Lung (tissue), 12 donors: ENCODE results near the gene CDC42. TPM values are rescaled to one million over a fixed set of nuclear protein-coding genes. Genes with fewer than 3 reads are reported as not detected.
A peak's percentile ranks its signal among the peaks of the same experiment; 100 is the strongest.

Experiments used
- ATAC-seq: fragments of 200-7000 bp; cut with Tn5 transposase; one replicate; pipeline ENCODE4 v1.9.1; 2020; ENCODE audit warnings: moderate number of reproducible peaks; ENCODE audit not compliant: insufficient read depth, low FRiP score
- DNase-seq, 3 donors: peaks; one replicate each; pipeline ENCODE4 v3.0.0-alpha.2; 2013 to 2017
- H3K27ac ChIP-seq, 2 donors: one replicate each; pipeline ENCODE4 v1.5.1; 2013; ENCODE audit warnings: mild to moderate bottlenecking in 2 of 2, moderate library complexity in 2 of 2, control low read depth in 1 of 2, inconsistent platforms in 1 of 2, low read depth in 1 of 2, low read length in 1 of 2
- H3K27me3 ChIP-seq, 3 donors: one replicate each; pipeline ENCODE4 v1.5.1; 2013; ENCODE audit warnings: low read length in 2 of 3; ENCODE audit not compliant: control insufficient read depth in 3 of 3, insufficient read depth in 3 of 3
- H3K36me3 ChIP-seq, 4 donors: one replicate each; pipeline ENCODE4 v1.5.1; 2013; ENCODE audit warnings: low read length in 4 of 4, mild to moderate bottlenecking in 1 of 4, moderate library complexity in 1 of 4; ENCODE audit not compliant: control insufficient read depth in 4 of 4, insufficient read depth in 4 of 4
- H3K4me1 ChIP-seq, 5 donors: one replicate each; pipeline ENCODE4 v1.5.1; 2013; ENCODE audit warnings: low read length in 5 of 5, mild to moderate bottlenecking in 2 of 5, moderate library complexity in 1 of 5; ENCODE audit not compliant: control insufficient read depth in 5 of 5, insufficient read depth in 5 of 5
- H3K4me3 ChIP-seq: one replicate; pipeline ENCODE4 v1.5.1; 2013; ENCODE audit warnings: mild to moderate bottlenecking, control low read depth, moderate library complexity
- H3K9ac ChIP-seq, 2 donors: one replicate each; pipeline ENCODE4 v1.5.1; 2013; ENCODE audit warnings: low read length in 2 of 2, control low read depth in 1 of 2; ENCODE audit not compliant: insufficient read depth in 1 of 2
- H3K9me3 ChIP-seq, 4 donors: one replicate each; pipeline ENCODE4 v1.5.1; 2013; ENCODE audit warnings: low read length in 3 of 4, mild to moderate bottlenecking in 1 of 4, moderate library complexity in 1 of 4; ENCODE audit not compliant: control insufficient read depth in 4 of 4, insufficient read depth in 3 of 4
- WGBS, 2 donors: extraction: QIAGEN DNeasy Blood & Tissue Kit; methylation state at CpG; one replicate each; pipeline ENCODE4 v1.1.7; 2013; 5-methylcytosine and 5-hydroxymethylcytosine counted together
- polyA plus RNA-seq, 2 donors: library from polyadenylated mRNA; stranded (reverse); fragments of 200-250 nt; gene quantifications; one replicate each; pipeline ENCODE4 v1.2.1, GENCODE V29; 2013
- total RNA-seq, 2 donors: library from RNA; depleted of rRNA in 1 of 2; stranded (reverse); fragments of >200 nt in 1 of 2; gene quantifications; one replicate each; pipeline ENCODE4 v1.2.1, GENCODE V29; 2014 to 2021
- TF ChIP-seq, protein P1 (sequence below): IDR thresholded peaks from 2 replicates; pipeline ENCODE4 v1.5.1; 2012; ENCODE audit warnings: mild to moderate bottlenecking; ENCODE audit errors: control extremely low read depth, extremely low read depth
- donor health status: control.
- donor health status: control.
- donor health status: Bipolar disorder and iron deficiency.
- donor health status: healthy.
- donor health status: DM: yes; HTN: yes; CAD: no.

CDC42 gene
- total and polyA plus RNA-seq, 4 donors: 137 to 231 (median 219) TPM

DNA sequence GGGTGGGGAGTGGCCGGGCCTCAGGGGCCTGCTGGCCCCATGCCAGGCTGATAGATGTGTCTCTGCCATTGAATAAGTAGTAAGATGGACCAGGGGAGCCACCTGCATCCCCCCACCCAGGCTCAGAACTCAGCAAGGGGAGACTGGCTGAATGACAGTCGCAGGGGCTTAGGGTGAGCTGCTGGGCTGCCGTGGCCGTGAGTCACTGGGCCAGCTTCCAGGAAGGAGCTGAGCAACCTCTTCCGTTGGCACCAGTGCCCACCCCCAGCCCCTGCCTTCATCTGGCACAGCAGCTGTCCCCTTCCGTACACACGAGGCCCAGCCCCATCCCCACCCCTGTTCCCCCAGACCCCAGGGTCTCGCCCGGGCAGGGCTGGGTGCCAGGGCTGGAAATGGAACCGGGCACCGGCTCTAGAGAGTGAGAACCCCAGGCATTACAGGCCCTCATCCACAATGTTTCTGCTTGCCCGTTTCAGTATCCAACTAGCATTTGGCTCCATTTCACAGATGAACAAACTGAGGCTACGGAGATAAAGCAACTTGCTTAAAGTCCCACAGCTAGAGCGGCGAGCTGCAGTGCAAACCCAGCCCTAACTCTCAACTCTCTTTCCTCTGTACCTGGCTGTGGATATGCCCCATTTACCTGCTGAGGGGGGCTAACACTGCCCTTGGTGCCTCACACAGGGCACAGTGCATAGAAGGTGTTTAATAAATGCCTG, 80.2 kb downstream of the CDC42 start:
- no peaks in the 10 kb centered on the region for H3K9me3 ChIP-seq
- ATAC-seq (no peak), DNase-seq (no peak)
- 62 to 76% methylated on average over 15 of the region's 15 CpGs for WGBS, 2 donors
- no peak overlapping the region for H3K9ac ChIP-seq
- peaks cover 0 to 2% (median 0%) of the 10 kb centered on the region in 4 donors for H3K36me3 ChIP-seq
- H3K4me1 ChIP-seq: peaks cover 0 to 29% (median 6%) of the 10 kb centered on the region in 5 donors
- TF ChIP-seq, protein P1, sequence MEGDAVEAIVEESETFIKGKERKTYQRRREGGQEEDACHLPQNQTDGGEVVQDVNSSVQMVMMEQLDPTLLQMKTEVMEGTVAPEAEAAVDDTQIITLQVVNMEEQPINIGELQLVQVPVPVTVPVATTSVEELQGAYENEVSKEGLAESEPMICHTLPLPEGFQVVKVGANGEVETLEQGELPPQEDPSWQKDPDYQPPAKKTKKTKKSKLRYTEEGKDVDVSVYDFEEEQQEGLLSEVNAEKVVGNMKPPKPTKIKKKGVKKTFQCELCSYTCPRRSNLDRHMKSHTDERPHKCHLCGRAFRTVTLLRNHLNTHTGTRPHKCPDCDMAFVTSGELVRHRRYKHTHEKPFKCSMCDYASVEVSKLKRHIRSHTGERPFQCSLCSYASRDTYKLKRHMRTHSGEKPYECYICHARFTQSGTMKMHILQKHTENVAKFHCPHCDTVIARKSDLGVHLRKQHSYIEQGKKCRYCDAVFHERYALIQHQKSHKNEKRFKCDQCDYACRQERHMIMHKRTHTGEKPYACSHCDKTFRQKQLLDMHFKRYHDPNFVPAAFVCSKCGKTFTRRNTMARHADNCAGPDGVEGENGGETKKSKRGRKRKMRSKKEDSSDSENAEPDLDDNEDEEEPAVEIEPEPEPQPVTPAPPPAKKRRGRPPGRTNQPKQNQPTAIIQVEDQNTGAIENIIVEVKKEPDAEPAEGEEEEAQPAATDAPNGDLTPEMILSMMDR: no peak
- H3K4me3 ChIP-seq: no peak overlapping the region
- no peaks in the 10 kb centered on the region for H3K27me3 ChIP-seq
- no peak overlapping the region for H3K27ac ChIP-seq

DNA sequence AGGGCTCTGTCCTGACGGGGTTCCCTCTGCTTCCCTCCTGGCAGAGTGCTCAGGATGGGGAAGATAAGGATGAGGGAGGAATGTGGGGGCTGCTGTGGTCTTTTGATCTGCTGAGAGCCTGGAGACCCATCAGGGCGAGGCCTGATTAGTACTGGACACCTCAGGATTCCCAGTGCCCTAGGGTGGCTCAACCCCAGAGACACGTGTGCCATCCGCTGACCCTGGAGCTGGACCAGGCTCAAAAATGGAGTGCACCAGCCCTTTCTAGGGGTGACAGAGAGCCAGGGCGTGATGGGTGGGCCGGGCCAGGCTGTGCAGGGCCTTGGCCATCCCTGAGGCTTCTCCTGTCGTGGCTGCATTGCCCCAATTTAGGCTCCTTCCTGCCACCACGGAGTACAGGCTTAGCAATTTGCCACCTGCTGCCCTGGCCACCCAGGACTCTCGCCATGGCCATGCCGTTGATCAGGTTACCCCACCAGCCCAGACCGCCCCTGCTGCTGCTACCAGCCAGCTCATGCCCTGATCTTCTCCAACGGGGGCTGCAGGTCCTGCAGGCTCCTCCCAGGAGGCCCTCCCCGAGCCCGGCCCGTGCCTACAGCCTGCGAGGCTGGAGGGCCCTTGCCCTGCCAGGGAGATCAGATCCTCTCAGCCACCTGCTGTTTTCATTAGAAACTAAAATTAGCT, 80.9 kb downstream of the CDC42 start:
- TF ChIP-seq, protein P1: no peak
- ATAC-seq (no peak), DNase-seq (no peak)
- Histone ChIP-seq H3K36me3 (peaks cover 0 to 2% (median 0%) of the 10 kb centered on the region in 4 donors), H3K4me1 (peaks cover 0 to 26% (median 6%) of the 10 kb centered on the region in 5 donors), H3K4me3 (no peak overlapping the region), H3K27ac (no peak overlapping the region), H3K9me3 (no peaks in the 10 kb centered on the region), H3K9ac (no peak overlapping the region), H3K27me3 (no peaks in the 10 kb centered on the region)
- WGBS, 2 donors: 67 to 80% methylated on average over 16 of the region's 16 CpGs

DNA sequence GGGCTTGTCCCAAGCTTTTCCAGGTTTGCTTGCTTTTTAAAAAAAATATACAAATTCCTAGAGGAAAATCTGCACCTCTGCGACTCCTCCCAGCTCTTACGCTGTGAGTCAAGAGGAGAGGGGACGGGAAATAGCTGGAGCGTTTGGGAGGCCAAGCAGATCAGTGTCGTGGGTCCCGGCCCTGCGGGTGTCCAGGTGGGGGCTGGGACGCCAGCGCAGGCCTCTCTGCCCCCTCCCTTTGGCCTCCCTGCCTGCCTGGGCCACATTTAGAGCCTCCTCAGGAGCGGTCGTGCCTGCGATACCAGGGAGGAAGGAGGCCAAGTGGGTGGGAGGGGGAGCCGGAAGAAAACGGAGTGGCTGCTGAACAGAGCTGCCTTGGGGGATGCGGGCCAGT, 81.4 kb downstream of the CDC42 start:
- Histone ChIP-seq H3K27me3 (no peaks in the 10 kb centered on the region), H3K9ac (no peak overlapping the region), H3K27ac (no peak overlapping the region), H3K4me3 (no peak overlapping the region), H3K4me1 (peaks cover 0 to 25% (median 6%) of the 10 kb centered on the region in 5 donors), H3K9me3 (no peaks in the 10 kb centered on the region), H3K36me3 (peaks cover 0 to 2% (median 0%) of the 10 kb centered on the region in 4 donors)
- WGBS, 2 donors: 33% methylated on average over 15 of the region's 15 CpGs
- TF ChIP-seq, protein P1: no peak
- no peak for ATAC-seq
- peak in 1 of 3 donors; percentile 35 for DNase-seq
